ENCODE data around the gene CYP26A1.
A peak's percentile ranks its signal among the peaks of the same experiment; 100 is the strongest.

CYP26A1 gene

GRCh38 chr10:93064874-93065660 is 8.6 kb upstream of the CYP26A1 start:
- DNase-seq, result no peak

GRCh38 chr10:93065675-93066543 is 7.8 kb upstream of the CYP26A1 start:
- DNase-seq, result no peak

GRCh38 chr10:93066544-93066913 is 7.2 kb upstream of the CYP26A1 start:
- DNase-seq, result no peak

GRCh38 chr10:93067443-93068365 is 6.0 kb upstream of the CYP26A1 start:
- no peak for DNase-seq

- DNase-seq, result peak; percentile 5
These were observed 5.1 kb upstream of the CYP26A1 start for GRCh38 chr10:93068411-93069244.

- no peak for DNase-seq
These were observed 4.5 kb upstream of the CYP26A1 start for GRCh38 chr10:93069245-93069561.

GRCh38 chr10:93070378-93071176 is 3.1 kb upstream of the CYP26A1 start:
- DNase-seq, result no peak

GRCh38 chr10:93071177-93071472 is 2.6 kb upstream of the CYP26A1 start:
- no peak for DNase-seq

GRCh38 chr10:93071674-93072224 is 1.9 kb upstream of the CYP26A1 start:
- DNase-seq, result peak; percentile 16

GRCh38 chr10:93072225-93072712 is 1.4 kb upstream of the CYP26A1 start:
- peak; percentile 37 for DNase-seq

- DNase-seq, result no peak
These were observed 767 bp upstream of the CYP26A1 start for GRCh38 chr10:93072713-93073538.

GRCh38 chr10:93074147-93074596 is 479 bp downstream of the CYP26A1 start:
- DNase-seq, result no peak

GRCh38 chr10:93074597-93075368 is 1.1 kb downstream of the CYP26A1 start:
- DNase-seq, result no peak

GRCh38 chr10:93075369-93076221 is 1.9 kb downstream of the CYP26A1 start:
- no peak for DNase-seq

- no peak for DNase-seq
These were observed 3.2 kb downstream of the CYP26A1 start for GRCh38 chr10:93076871-93077270.

GRCh38 chr10:93077860-93078337 is 4.2 kb downstream of the CYP26A1 start:
- DNase-seq, result no peak

GRCh38 chr10:93079663-93080349 is 6.1 kb downstream of the CYP26A1 start:
- DNase-seq, result no peak

Data from NCI-H510A treated with DMSO at 0.1 percent for 48 hours (cell line).